Jurkat, Clone E6-1 (cell line): ENCODE measurements around the gene STAM.

ENCODE experiments used
- DNase-seq: peaks from one replicate; pipeline ENCODE4 v3.0.0-alpha.2; 2011; ENCODE audit warnings: low read depth, low spot score
- H3K4me3 ChIP-seq: 2 replicates; pipeline ENCODE4 v1.5.1; 2011; ENCODE audit warnings: mild to moderate bottlenecking, low read length, control low read depth, moderate library complexity

Gene STAM

DNA sequence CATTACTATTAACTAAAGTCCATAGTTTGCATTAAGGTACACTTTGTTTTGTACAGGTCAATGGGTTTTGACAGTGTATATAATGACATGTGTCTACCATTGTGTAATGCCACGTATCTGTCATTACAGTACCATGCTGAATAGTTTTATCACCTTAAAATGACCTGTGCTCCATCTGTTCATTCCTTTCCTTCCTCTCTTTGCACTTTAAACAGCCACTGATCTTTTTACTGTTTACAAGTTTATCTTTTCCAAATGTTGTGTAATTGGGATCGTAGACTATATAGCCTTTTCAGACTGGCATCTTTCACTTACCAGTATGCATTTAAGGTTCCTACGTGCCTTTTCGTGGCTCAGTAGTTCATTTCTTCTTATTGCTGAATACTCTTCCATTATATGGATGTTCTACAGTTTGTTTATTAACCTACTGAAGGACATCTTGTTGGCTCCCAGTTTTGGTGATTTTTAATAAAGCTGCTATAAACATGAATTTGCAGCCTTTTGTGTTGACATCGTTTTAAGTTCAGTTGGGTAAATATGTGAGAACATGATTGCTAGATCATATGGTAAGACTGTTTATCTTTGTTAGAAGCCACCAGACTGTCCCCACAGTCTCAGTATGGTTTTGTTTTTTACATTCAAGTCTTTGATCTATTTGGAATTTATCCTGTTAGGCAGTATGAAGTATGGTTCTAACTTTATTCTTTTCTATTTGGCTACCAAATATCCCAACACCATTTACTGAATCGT lies 24.7 kb downstream of the STAM start:
- DNase-seq, result no peak
- peak overlapping the region; percentile 14 for H3K4me3 ChIP-seq

DNA sequence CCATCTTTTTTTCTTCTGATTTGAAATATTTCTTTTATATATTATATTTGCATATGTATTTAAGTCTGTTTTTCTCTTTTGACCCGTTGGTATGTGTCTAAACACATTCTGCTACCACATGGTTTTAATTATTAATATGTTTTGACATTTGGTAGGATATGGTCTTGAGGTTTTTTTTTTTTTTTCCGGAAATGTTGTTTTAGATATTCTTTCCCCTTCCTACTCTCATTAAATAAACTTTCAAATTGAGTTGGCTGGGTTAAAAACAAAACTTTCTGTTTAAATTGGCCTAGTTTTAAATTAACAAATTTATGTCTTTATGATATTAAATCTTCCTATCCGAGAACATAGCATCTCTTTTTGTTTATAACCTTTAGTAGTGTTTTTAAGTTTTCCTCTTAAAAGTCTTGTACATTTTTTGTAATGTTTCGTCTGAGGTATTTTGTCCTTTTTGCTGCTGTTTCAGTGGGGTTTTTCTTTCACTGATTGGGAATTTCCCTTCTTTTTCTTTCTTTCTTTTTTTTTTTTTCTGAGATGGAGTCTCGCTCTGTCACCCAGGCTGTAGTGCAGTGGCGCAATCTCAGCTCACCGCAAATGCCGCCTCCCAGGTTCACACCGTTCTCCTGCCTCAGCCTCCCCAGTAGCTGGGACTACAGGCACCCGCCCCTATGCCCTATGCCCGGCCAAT lies 25.4 kb downstream of the STAM start:
- no peak overlapping the region for H3K4me3 ChIP-seq
- DNase-seq, result no peak

DNA sequence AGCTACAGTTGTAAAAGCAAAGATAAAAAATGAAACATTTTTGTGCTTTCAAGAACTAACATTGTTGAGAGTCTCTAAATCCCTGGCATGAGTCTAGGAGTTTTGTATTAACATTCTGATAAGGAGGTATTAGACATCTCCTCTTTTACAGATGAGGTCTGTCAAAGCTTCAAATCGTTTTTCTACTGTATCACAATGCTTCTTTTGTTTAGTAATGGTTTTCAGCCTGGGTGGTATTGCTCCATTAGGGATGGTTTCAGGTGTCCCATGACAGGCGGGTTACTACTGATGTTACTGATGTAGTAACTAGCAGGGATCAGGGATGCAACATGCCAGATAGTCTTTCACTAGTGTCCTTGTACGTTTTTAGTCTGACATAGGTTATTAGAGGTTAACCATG lies 27.4 kb downstream of the STAM start:
- DNase-seq, result no peak
- no peak overlapping the region for H3K4me3 ChIP-seq

DNA sequence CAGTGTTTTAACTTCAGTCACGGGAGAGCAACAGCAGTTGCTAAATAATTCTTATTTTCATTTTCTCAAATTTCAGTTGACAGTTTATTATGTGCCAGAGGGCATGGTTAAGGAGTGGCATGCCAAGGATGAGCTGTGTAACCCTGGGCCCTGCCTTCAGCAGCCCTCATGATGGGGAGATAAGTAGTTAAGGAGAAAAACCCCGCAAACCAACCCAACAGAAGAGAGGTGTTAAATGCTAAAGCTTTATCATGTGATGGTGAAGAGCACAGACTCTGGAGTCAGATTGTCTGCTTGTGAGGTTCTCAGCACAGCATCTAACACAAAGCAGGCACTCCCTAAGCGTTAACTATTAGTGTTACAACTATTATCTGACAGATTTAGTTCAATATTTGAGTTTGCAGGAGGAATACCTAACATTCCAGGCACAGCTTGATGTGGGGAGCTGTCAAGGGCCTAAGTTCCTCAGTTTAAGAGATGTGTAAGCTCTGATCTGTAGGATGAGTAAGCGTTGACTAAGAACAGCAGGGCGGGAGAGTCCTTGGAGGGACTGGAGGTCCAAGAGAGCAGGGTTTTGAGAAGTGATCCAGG lies 29.6 kb downstream of the STAM start:
- DNase-seq, result no peak
- H3K4me3 ChIP-seq, result no peak overlapping the region

DNA sequence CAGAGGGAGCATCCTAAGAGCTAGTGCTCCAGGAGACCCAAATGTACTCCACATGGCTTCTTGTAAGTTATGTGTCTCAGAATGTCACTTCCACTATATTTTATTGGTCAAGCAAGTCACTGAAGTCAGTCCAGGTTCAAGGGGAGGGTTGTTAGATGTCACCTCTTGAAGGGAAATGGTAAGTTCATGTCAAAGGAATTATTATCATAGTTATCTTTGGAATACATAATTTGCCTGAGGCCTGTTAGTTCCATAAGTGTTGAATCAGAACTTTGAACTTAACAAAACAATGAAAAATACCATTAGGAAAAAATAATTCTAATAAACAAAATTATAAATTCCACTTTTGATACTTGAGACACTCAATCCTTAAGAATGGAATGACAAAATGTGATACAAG lies 30.6 kb downstream of the STAM start:
- no peak for DNase-seq
- no peak overlapping the region for H3K4me3 ChIP-seq

DNA sequence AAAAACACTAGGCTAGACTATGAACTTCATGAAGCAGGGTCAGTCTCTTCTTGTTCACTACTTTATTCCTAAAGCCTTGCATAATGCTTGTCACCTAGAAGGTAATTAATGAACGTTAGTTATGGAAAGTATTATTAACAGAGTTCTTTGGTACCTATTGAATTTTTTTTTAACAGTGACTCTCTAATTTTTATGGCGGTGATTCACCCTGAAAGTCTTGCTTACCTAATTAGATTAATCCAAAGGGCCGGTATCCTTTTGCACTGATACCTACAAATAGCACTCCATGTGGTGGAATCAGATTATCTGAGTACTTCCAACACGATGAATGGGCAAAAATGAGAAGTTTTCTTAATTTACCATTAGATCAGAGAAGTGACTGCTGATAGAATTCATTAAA lies 31.7 kb downstream of the STAM start:
- DNase-seq, result no peak
- no peak overlapping the region for H3K4me3 ChIP-seq

DNA sequence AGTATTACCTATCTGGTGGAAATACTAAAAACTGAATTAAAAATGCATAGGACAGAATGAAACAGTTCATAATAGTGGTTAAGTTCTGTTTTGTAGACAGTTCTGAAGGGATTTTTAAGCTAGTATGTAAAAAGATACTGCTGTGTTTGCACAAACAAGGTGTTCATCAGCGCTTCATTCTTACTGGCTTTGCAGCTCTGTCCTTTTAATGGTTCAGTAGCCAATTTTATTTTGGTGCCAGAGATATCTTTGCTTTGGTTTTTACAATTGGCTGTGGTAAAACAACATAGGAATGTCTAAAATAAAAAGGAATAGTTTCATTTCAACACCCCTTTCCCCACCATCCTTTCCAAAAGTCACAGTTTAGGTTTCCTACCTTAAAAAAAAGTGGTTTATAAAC lies 33.0 kb downstream of the STAM start:
- no peak overlapping the region for H3K4me3 ChIP-seq
- no peak for DNase-seq

DNA sequence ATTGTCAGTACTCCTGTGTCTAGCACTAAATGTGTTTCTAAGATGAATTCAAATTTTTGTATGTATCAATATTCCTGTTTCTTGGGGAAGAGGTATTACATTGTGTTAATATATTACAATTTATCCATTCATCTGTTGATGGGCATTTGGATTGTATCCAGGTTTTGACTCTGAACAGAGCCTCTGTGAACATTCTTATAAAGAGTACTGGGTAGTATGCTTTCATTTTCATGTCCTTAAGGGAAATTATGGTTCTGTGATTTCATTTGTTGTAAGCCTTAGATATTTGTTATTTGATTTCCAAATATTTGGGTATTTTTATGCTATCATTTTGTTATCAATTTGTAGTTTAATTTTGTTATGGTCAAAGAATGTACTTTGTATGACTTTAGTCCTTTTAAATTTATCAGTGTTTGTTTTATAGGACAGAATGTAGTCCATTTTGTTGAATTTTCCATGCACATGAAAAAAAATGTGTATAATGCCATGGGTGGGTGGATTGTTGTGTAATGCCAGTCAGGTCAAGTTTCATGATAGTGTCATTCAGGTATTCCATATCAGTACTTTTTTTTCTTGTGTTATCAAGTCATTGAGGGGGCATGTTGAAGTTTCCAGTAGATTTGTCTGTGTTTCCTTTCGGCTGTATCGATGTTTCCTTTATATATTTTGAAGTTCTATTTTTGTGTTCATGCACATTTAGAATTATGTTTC lies 38.4 kb downstream of the STAM start:
- no peak for DNase-seq
- no peak overlapping the region for H3K4me3 ChIP-seq

DNA sequence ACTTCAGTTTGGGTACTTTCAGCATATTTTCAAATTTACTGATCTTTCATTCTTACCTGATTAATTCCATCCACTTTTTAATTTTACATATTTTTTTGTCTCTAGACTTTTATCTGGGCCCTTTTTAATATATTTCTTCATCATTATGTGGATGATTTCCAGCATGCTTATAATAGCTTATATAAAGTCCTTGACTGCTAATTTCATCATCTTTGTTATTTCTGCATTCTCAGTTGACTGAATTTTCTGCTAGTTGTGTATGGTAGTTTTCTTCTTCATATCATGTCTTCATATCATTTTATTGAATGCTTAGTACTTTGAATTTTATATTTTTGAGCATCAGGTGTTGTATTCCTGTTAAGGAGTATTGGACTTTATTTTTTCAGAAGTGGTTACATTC lies 39.6 kb downstream of the STAM start:
- no peak for DNase-seq
- H3K4me3 ChIP-seq, result no peak overlapping the region

DNA sequence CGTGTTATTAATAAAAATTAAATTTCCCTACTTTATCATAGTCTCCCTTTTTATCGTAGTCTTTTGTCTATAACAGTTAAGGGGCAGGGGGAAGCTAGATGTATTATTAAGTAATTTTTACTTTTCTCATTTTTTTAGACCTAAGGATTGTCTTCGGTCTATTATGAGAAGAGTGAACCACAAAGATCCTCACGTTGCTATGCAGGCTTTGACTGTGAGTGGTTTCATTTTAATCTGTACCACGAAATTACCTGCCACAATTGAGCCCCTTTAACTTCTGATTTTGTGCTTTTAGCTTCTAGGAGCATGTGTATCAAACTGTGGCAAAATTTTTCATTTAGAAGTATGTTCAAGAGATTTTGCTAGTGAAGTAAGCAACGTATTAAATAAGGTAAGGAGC lies 40.6 kb downstream of the STAM start:
- peak overlapping the region; percentile 23 for H3K4me3 ChIP-seq
- no peak for DNase-seq

DNA sequence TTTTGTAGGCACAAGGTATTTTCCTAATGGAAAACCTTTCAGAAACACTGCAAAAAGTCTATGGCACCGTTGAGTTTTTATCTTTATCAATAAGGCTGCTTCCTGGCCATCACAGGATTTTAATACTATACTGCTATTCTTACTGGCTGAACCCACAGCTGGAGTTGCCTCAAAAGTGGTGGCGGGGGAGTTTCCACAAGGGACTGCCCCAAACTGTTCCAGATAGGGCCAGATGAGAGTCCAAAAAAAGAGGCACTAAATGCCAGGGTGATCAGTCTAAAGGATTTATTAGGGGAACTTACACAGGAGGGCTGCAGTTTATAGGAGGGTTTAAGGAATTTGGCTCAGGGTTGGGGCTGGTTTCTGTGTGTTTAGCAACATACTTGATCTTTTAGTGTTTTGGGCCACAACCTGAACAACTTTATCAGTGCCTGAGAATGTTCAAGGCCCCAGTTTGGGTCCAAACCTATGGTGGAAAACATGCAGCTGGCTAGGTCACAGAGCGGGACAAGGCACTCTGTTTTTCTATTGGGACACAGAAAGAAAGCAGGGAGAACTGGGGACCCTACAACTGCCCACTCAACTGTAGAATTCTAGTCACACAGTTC lies 41.4 kb downstream of the STAM start:
- H3K4me3 ChIP-seq, result no peak overlapping the region
- no peak for DNase-seq

DNA sequence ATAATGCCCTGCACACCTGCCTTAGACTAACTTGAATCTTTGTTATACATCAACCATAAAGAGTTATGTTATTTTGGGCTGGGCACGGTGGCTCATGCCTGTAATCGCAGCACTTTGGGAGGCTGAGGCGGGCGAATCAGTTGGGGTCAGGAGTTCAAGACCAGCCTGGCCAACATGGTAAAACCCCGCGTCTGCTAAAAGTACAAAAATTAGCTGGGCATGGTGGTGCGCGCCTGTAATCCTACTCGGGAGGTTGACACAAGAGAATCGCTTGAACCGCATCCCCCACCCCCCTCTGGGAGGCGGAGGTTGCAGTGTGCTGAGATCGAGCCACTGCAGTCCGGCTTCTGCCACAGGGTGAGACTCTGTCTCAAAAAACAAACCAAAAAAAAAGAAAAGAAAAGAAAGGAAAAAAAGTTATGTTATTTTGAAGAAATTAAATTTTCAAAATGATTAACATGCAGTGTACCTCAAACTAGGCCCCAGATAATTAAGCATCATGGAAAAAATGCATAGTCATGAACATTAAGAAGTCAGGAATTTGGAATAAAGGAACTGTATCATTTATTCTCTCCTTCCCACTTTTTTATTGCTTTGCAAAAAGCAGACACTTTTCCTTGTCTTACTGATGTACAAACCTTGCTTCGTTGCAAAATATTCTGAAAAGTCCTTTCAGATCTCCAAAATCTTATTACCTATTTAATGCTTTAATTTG lies 43.3 kb downstream of the STAM start:
- no peak overlapping the region for H3K4me3 ChIP-seq
- DNase-seq, result no peak

DNA sequence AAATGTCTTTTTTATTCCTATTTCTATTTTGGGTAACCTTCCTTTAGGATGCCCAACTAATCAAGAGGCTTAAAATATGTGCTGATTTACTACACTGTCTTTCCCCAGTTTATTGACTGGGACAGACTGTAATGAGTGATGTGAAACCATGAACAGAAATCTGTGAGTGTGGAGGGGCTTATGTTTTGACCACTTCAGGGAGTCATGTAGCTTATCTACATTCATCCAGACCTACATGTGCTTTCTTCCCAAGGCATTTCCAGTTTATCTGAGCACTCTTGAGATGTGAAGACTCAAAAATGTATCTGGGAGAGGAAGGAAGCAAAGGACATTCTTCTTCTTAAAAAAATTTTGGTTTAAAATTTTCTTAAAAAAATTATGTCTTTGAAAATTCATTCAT lies 45.2 kb downstream of the STAM start:
- DNase-seq, result no peak
- no peak overlapping the region for H3K4me3 ChIP-seq

DNA sequence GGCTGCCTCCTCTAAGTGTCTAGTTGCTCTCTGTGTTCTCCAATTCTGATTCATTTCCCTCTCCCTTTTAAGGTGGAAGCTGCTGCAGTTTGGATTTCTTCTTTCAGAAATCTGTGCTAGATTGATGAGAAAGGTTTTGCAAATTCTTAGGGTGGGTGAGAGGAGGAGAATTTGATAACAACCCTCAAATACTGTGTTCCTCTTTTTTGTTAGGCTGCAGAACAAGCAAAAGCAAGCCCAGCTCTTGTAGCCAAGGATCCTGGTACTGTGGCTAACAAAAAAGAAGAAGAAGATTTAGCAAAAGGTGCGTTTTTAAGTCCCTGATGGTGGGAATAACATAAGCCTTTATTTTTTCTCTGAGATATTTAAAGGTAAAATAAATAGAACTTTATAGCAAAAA lies 49.1 kb downstream of the STAM start:
- no peak for DNase-seq
- no peak overlapping the region for H3K4me3 ChIP-seq

DNA sequence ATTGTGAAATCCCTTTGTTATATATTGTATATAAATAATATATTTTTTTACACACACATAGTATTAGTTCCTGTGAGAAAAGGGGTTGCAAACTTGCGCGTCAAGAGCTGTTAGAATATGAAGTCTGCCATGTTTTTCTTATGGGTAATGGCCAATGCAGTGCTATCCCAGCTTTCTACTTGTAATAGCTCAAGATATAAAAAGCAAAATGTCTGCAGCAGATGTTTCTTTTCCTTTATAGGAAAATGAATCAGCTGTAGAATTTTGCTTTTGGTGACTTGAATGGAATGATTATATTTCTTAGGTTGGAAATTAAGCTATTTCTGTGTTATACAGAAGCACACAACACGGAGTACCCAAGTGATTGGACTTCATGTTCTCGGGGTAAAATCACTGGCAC lies 54.7 kb downstream of the STAM start:
- DNase-seq, result no peak
- no peak overlapping the region for H3K4me3 ChIP-seq

DNA sequence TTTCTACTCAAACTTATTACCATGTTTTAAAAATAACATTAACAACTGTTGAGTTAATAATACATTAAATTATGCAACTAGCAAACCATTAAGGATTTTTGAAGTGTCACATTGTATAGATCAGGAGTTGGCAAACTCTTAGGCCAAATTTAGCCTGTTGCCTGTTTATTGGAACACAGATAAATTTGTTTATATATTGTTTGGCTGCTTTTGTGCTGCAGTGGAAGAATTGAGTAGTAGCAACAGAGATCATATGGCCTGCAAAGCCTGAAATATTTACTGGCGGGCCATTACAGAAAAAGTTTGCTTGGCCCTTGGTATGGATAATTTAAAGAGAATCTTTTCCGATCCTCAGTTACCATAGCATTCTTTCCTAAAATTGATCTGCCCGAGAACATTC lies 57.4 kb downstream of the STAM start:
- H3K4me3 ChIP-seq, result no peak overlapping the region
- DNase-seq, result no peak

DNA sequence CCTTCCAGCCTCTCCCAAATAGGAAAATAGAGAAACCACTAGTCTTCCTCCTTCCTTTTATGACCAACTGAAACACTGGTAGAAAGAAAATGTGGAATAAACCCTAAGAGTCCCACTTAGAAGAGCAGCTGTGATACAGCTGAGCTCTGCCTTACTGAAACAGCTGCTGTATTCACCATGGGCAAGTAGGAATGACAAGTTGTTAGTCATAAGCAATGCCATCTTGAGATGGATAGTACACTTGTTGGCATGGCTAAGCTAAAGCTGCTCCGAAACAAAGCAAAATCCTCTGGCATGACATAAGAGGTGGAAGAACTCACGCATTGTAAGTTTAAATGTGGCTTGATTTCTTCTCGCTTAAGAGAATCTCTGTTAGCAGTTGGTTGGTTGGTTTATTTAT lies 59.8 kb downstream of the STAM start:
- no peak overlapping the region for H3K4me3 ChIP-seq
- no peak for DNase-seq

DNA sequence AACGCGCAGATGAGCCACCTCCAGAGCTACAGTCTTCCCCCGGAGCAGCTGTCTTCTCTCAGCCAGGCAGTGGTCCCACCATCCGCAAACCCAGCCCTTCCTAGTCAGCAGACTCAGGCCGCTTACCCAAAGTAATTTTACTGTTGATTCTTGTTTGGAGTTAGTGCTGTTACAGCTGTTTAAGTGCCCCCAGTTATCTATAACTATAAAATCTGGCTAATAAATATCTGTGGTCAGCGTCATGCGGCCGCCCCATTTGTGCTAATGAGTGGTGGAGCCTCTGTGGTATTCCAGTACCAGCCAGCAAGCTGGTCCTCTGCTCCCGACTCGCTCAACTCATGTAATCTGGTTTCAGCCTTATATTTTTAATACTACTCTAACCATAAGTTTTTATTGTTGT lies 64.9 kb downstream of the STAM start:
- no peak overlapping the region for H3K4me3 ChIP-seq
- DNase-seq, result no peak

DNA sequence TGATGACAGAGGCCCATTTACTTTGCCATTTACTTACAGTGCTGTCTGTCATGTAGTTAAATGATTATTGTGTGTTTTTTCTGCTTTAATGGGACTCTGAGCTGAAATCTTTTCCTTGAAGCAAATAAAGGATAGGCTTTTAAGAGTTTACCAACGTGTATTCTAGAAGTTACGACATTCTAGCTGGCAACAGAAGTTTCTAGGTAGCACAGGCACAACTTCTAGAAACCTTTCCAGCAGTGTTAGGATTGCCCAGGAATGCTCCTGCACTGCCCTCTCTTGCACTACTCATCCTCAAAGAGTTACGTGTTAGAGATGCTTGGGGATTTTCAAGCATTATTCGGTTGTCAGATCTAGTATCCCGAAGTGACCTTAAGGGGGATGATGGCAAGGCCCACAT lies 65.5 kb downstream of the STAM start:
- H3K4me3 ChIP-seq, result no peak overlapping the region
- DNase-seq, result no peak
